ENCODE measurements around the gene WWTR1.

The WWTR1 gene

GRCh38 chr3:149670742-149671492 lies 13.1 kb upstream of the WWTR1 start:
- H3K4me3 ChIP-seq (ENCODE audit: low read depth, low read length), result no peak overlapping the region
- no peak for DNase-seq (ENCODE audit: low read depth)
- TF ChIP-seq POLR2A (IDR thresholded peaks at IDR 0.05; ENCODE audit: extremely low read depth, insufficient read length) (no peak), CTCF (IDR thresholded peaks at IDR 0.05; ENCODE audit: low read depth, low read length) (no peak), MYC (IDR thresholded peaks at IDR 0.05; ENCODE audit: low read depth, low read length) (no peak), MAX (IDR thresholded peaks at IDR 0.05; ENCODE audit: low read depth, low read length) (no peak)

GRCh38 chr3:149667576-149667975 lies 9.8 kb upstream of the WWTR1 start:
- no peak overlapping the region for H3K4me3 ChIP-seq (ENCODE audit: low read depth, low read length)
- TF ChIP-seq MAX (IDR thresholded peaks at IDR 0.05; ENCODE audit: low read depth, low read length), result no peak
- no peak for TF ChIP-seq CTCF (IDR thresholded peaks at IDR 0.05; ENCODE audit: low read depth, low read length)
- no peak for TF ChIP-seq POLR2A (IDR thresholded peaks at IDR 0.05; ENCODE audit: extremely low read depth, insufficient read length)
- no peak for TF ChIP-seq MYC (IDR thresholded peaks at IDR 0.05; ENCODE audit: low read depth, low read length)
- DNase-seq (ENCODE audit: low read depth), result no peak

GRCh38 chr3:149663966-149664365 lies 6.1 kb upstream of the WWTR1 start:
- H3K4me3 ChIP-seq (ENCODE audit: low read depth, low read length), result no peak overlapping the region
- no peak for DNase-seq (ENCODE audit: low read depth)
- no peak for TF ChIP-seq MAX (IDR thresholded peaks at IDR 0.05; ENCODE audit: low read depth, low read length)
- no peak for TF ChIP-seq CTCF (IDR thresholded peaks at IDR 0.05; ENCODE audit: low read depth, low read length)
- TF ChIP-seq POLR2A (IDR thresholded peaks at IDR 0.05; ENCODE audit: extremely low read depth, insufficient read length), result no peak
- TF ChIP-seq MYC (IDR thresholded peaks at IDR 0.05; ENCODE audit: low read depth, low read length), result no peak

- no peak for DNase-seq (ENCODE audit: low read depth)
- H3K4me3 ChIP-seq (ENCODE audit: low read depth, low read length), result no peak overlapping the region
- no peak for TF ChIP-seq MAX (IDR thresholded peaks at IDR 0.05; ENCODE audit: low read depth, low read length)
- TF ChIP-seq MYC (IDR thresholded peaks at IDR 0.05; ENCODE audit: low read depth, low read length), result no peak
- no peak for TF ChIP-seq POLR2A (IDR thresholded peaks at IDR 0.05; ENCODE audit: extremely low read depth, insufficient read length)
- no peak for TF ChIP-seq CTCF (IDR thresholded peaks at IDR 0.05; ENCODE audit: low read depth, low read length)
Measured at GRCh38 chr3:149662240-149662887, 4.5 kb upstream of the WWTR1 start.

GRCh38 chr3:149660462-149660861 lies 2.6 kb upstream of the WWTR1 start:
- TF ChIP-seq CTCF (IDR thresholded peaks at IDR 0.05; ENCODE audit: low read depth, low read length) (no peak), MYC (IDR thresholded peaks at IDR 0.05; ENCODE audit: low read depth, low read length) (no peak), POLR2A (IDR thresholded peaks at IDR 0.05; ENCODE audit: extremely low read depth, insufficient read length) (no peak), MAX (IDR thresholded peaks at IDR 0.05; ENCODE audit: low read depth, low read length) (no peak)
- no peak for DNase-seq (ENCODE audit: low read depth)
- no peak overlapping the region for H3K4me3 ChIP-seq (ENCODE audit: low read depth, low read length)

All from NB4 (cell line).